ENCODE measurements around the gene RAC2.

RAC2 gene

GRCh38 chr22:37175414-37176281 lies 68.4 kb downstream of the RAC2 start:
- peak; percentile 58 for DNase-seq (ENCODE audit: low spot score)
